NCI-H1694 (cell line): ENCODE data around the gene TRPM1.
"Not testable (repeated sequence)": the region's sequence is repeated elsewhere in the genome, so short reads cannot be mapped to it uniquely, and the experiment has no call there.

Experiments
- DNase-seq: peaks from one replicate; lab custom pipeline; 2025; lab: John Stamatoyannopoulos, UW

TRPM1 gene

DNA sequence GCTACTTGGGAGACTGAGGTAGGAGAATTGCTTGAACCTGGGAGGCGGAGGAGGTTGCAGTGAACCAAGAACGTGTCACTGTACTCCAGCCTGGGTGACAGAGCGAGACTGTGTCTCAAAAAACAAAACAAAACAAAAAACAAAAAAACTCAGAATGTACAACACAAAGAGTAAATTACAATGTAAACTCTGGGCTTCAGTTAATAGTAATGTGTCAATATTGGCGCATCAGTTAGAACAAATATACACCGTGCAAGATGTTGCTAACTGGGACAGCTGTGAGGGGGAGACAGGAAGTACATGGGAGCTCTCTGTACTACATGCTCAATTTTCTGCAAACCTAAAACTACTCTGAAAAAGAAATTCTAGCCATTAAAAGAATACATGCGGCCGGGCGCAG is 23.5 kb upstream of the TRPM1 start:
- no peak for DNase-seq

DNA sequence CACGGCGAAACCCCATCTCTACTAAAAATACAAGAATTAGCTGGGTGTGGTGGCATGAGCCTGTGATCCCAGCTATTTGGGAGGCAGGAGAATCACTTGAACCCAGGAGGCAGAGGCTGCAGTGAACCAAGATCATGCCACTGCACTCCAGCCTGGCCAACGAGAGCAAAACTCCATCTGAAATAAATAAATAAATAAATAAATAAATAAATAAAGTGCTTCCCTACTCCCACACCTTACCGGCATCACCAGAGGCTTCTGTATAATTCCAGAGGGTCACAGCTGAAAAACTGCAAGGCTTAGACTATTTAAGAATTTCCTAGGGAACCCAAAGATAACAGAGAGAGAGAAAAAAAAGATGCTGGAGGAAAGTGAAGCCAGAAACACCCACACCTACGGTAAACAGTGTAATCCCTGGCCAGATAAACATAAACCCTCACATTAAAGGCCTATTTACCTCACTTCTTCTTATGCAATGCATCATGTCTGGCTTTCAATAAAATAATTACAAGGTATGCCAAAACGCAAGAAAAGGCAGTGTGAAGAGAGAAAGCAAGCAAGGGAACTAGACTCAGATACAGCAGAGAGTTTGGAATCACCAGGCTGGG is 15.0 kb upstream of the TRPM1 start:
- no peak for DNase-seq

DNA sequence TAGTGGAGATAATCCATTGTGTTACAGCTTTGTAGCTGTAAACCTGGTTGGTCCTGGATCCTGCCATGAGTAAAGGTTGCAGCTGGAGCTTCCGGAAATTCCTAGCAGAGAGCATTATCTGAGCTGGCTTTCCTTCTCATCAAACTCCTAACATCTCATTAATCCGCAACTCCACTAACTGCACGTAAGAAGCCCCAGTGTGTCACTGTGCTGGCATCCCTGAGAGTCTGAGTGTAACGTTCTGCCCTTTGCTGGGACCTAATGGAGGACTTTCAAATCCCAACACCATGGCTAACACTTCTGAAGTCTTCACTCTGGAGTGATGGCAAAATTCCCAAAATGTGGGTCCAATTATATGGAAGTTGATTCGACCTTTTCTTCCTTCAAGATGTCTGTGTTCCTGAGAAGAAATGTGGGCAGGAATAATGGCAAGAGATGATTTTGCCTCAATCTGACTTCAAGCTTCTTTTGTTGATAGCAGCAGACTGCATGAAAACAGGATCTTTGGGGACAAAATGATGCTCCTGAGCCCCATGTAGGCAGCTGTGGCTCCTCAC is 9.6 kb upstream of the TRPM1 start:
- DNase-seq, result no peak

DNA sequence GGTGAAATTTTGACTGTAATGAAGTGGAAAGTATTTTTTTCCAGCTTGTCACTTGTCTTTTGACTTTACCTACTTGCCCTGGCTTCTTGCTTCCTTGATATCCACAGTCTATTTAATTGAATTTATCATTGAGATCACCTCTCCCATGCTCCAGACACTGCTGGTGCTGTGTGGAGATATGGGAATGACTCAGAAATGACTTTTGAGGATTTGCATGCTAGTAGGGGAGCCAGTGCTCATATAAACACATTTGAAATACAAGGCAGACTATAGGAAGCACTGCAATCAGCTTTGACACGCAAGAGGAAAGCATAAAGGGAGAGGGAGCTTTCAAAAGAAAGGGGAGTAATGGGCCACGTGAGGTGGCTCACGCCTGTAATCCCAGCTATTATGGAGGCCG is 7.3 kb upstream of the TRPM1 start:
- no peak for DNase-seq

DNA sequence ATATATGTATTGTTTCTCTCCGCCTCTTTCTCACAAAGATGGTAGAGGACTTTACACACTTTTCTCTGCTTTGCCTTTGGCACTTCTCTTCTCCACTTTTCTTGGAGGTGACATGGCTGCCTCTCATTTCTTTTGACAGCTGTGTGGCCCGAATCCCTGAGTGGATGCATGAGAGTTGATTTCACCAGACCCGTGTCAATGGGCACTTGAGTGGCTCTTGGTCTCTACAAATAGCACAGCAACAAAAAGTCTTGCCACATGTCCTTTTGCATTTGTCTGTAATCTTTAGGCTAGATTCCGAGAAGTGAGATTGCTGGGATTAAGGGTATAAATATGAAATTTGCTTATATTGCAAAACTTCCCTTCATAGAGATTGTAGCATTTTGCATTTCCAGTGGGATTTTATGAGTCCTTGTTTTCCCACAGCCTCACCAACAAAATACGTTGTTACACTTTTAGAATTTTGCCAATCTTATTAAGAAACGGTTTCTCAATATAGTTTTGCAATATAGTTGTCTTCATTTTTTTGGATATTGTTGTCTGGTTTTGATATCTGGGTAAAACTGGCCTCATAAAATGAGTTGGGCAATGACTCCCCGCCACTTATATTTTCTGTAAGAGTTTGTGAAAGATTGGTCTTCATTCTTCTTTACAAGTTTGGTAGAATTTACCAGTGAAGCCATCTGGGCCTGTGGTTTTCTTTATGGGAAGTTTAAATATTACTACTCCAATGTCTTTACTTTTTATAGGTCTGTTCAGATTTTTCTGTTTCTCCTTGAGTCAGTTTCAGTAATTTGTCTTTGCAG is 5.2 kb upstream of the TRPM1 start:
- DNase-seq, result no peak

DNA sequence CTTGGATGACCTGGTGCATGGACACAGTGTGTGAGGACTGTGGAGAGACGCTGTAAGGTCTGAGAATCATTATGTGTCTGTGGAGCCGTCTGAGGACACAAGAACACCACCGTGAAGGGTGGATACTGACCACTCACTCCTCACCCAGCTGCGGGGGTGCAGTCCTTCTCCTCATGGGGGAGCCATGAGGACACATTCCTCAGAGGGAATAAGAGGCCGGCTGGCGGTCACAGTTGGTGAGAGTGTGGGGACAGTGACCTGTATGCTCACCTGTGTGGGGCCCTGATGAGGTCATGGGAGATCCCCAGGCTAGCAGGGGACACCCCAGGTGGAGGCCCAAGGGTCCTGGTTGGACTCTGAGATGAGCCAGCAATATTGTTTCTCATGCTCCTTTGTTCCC is 2.5 kb upstream of the TRPM1 start:
- DNase-seq, result no peak

DNA sequence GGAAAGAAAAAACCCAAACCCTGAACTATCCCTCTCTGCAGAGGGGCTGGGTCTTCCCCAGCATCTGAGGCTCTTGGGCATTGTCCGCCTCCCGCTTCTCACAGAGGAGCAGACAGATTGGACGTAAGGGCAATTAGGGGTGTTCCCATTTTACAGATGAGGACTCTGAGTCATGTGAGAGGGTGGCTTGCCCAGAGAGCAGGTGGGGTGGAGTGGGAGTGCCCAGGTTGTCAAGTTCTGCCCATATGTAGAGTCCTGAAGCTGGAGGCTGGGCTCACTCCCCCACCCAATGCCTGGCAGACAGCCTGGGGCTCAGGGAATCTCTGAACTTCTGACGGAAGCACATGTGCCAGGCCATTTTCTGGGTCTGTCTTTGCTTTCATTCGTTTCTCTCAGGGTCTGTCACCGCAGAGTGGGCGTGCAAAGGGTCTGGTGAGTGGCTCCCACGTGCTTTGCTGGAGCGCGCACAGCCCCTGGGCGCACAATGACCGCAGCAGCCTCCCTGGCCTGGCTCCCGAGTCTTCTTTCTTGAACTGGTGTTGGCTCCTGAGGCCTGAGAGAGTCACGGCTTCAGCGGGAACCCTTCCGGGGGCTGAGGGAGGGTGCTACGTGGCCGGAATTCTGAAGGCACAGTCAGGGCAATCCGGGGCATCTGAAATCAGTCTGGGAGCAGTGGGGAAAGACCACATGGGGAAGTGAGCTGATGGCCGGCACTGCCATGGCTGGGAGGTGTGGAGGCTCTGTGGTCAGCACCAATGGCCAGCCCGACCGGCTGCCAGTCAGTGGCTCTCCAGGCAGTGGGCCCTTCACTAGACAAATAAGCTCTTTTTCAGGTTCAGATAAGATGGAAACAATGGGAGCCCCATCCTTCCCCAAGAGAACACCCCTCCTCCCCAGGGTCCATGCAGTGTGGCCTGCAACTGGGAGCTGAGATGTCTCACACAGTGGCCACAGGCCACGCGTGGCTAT is 1.1 kb upstream of the TRPM1 start:
- no peak for DNase-seq

DNA sequence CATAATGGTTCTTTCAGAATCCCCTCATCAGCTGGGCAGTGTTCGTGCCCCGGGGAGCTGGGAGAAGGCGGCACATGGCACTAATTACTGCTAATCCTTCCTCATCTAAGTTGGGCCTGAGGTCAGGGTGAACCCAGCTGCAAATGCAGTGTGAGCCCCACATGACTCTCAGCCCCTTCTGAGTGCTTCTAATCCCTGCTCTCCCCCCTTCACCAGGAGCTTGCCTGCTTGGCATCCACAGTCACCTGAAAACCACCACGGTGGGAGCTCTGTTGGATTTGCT is 455 bp upstream of the TRPM1 start:
- no peak for DNase-seq

DNA sequence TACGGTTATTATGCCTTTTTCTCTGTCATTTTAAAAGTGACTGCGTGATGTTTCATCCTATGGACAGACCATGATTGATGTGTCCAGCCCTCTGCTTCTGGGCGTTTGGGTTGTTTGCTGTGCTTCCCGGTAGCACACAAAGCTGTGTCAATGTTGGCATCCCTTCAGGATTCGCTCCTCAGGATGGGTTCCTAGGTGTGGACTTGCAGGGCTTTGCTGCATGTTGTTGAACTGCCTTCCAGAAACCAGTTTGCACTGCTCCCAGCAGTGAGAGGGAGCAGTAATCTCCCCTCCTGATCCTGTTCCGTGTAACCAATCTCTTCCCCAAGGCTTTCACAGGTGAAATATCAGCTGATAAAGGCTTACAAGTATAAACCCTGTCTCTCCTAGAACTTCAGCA is 787 bp downstream of the TRPM1 start:
- no peak for DNase-seq

DNA sequence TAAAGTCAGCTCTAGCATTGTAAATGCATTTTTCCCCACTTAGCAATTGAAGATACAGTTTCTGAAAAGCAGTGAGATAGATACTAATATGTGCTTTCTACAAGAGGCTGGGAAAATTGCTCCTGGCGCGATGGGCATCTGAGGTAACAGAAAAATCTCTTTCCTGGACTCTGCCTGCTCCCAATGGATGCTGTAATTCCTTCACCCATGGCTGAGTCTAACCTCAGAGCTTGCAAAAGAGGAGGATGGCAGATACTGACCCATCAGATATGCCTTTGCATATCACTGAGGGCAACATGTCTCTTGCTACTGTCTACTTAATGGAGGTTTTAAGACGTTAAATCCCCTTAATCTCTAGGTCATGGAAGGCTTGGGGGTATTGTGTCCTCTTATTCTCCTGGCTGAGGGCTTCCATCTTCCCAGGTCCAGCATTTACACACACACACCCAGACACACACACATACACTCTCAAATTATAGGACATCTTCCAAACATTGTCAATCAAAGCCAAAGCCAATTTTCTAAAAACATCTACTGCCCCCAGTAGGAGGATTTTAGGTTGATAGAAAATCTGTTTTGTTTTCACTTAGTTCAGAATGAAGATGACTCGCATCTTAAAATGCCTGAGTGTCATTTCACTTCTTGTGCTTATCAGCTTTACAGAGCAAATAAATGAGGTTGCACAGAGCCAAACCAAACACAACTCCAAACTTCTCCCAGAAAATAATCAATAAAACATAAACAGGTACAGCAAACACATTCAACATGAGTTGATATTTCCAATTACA is 2.4 kb downstream of the TRPM1 start:
- no peak for DNase-seq

DNA sequence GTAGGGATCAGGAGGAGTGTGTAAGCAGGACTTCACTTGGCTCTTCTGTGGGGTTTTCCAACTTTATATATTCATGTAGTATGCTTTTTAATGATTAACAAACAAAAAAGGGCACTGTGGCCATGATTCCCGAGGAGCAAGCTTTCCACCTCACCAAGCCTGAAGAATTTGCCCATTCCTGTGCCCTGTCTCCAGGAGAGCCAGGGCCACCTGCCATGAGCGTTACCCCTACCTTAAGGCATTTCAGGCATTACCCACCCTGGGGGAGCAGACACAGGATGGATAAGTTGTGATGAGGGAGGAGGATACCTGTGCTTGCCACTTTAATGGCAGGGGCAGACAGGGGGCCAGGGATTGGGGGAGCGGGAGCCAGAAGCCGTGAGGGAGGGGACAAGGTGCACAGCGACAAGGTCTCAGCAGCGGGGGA is 3.0 kb downstream of the TRPM1 start:
- DNase-seq, result no peak

DNA sequence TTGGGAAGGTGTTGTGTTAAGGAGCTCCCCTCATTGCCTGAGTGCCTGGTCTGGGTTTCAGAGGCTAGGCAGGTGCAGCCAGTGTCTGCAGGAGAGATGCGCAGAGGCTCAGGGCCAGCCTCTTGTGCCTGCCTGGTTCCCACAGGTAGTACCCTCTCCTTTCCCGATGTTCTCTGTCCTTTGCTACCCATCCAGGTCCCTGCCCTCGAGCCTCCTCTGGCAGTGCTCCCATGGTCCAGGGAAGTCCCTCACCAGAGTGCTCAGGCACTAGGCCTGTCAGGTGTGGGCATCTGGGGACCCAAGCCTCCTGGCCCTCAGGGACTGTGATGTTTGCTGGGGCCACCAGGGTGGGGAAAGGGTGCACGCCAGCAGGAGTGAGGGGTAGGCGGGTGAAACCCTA is 5.0 kb downstream of the TRPM1 start:
- no peak for DNase-seq

DNA sequence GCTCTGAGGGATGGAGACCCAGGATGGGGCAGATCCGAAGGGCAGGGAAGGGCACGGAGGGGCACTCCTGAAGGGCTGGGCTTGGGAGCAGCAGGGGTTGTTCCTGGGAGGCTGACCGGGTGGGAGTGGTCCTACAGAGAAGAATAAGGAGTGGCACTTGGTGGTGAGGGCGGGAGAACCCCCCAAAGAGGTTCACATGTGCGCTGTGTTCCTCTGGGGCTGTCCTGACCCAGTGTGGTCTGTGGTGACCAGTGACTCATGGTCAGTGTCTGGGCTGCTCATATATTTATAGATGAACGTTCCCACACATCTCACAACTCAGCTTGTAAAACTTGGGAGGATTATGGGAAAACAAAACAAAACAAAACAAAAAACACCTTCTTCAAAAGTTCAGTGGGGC is 10.0 kb downstream of the TRPM1 start:
- no peak for DNase-seq

DNA sequence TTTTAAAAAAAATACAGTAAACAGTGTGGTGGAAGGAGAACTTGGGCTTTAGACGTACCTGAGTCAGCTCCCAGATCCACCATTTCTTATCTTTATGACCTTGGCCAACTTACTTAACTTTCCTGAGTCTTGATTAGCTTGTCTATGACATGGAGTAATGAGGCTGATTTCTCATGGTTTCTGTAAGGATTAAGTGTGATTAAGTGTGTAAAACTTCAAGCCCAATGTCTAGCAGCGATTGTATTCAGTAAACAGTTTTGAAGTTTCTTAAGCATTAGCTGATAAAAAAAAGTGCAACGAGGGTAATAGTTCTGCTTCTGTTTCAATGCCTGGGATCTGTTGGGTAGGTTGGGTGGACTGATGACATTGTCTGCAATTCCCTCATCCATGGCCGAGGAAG is 10.8 kb downstream of the TRPM1 start:
- DNase-seq, result no peak

DNA sequence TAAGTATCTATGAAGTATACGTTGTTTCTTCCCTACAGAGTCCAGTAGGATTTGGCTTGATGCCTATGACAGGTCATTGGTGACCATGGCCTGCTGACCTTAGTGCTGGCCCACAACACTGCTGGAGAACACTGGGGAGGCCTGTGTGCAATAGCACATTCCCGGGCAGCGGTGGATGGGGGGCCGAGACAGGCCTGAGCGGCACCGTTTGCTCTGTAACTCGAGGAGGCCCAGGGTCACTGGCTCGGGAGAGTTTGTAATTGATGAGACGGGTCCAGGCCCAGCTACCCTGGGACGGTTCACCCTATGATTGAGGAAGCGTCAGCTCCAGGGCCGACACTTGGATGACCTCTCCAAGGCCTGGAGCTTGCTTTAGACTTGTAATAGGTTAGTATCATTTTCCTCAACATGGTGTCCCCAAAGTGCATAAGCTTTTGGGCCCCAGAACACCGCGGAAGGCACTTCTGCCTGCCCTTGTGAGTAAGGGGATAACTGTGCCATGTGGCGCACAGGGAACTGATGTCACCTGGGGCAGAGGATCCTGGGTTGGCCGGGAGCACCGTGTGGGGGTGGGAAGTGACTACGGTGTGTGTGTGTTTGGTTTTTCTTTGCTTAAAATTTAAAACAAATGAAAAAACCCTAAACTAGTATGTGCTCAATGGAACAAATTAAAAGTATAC is 12.0 kb downstream of the TRPM1 start:
- DNase-seq, result no peak

DNA sequence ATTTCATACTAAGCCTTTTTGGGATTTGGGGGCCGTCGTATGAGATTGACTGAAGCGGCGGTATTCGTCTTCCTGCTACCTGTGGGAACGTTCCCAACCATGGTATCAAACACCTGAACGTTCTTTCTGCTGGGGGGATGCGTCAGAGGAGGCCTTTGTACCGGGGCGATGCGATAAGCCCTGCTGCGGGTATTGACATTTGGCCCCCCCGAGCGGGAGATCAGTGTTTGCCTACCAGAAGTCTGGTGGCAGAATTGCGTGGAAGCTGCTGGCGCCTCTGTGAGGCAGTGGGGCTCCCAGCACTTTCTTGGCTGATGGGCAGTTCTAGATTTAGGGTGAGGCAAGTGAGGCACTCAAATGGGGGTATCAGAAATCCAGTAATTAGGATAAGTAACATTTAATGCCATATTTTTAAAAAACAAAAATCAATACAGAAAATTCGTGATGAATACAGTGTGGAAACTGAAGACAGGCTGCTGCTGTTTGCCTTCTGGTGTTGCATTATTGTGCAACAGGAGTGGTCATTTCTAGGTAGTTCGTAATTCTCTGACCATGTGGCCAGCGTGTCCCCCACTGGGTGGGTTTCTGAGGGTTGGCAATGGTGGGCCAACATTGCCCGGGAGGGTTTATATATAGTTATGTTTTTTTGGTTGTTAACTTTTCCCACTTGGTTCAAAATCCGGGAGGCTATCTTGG is 12.7 kb downstream of the TRPM1 start:
- DNase-seq, result no peak

DNA sequence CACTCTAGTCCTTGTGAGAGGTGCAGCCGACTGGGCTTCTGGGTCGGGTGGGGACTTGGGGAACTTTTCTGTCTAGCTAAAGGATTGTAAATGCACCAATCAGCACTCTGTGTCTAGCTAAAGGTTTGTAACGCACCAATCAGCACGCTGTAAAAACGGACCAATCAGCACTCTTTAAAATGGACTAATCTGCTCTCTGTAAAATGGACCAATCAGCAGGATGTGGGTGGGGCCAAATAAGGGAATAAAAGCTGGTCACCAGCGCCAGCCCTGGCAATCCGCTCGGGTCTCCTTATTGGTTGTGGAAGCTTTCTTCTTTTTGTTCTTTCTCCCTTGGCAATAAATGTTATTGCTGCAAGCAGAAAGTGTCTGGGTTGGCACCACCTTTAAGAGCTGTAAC is 13.5 kb downstream of the TRPM1 start:
- not testable (repeated sequence) for DNase-seq

DNA sequence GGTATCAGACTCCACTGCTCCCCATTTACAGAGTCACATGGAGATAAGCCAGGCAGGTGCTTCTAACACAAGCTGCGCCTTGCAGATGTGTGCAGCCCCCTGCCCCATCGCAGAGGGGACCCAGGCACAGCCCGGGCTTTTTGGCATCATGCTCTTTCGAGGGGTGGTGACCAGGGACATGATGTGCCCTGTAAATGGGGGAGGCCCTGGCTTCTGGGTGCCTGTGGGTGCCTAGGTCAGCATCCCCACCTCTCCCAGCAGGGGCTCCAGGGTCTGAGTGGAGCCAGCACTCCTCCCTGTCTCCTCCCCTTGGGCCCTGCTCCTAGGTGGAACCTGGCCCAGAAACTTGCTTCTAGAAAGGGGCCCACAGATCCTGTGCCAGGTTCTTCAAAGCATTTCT is 15.2 kb downstream of the TRPM1 start:
- DNase-seq, result no peak

DNA sequence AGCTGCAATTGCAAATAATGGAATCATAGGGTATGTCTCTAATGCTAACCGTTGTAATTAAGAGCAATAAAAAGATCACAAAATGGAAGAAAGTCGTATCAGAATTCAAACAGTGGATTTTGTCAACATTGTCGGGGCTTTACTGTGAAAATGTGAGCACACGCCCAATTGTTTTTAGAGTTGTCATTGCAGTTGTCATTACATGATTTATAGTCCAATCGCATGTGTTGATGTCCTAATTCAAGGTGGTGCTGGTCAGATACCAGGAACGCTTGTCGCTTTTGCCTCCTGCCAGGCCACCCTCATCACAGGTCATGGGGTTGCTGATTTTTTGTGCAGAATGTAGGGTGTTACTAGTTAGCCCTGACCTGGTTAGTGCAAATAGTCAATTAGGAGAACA is 16.2 kb downstream of the TRPM1 start:
- DNase-seq, result no peak

DNA sequence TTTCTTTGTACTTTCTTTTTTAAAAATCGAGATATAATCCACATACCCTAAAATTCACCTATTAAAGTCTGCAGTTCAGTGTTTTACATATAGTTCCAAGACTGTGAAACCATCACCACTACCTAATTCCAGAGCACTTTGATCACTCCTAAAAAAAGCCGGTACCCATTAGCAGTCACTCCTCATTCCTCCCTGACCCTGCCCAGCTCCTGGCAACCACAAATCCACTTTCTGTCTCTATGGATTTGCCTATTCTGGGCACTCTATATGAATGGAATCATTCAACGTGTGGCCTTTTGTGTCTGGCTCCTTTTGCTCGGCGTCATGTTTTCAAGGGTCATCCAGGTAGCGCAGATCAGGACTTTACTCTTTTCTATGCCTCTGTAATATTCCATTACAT is 17.3 kb downstream of the TRPM1 start:
- DNase-seq, result no peak

DNA sequence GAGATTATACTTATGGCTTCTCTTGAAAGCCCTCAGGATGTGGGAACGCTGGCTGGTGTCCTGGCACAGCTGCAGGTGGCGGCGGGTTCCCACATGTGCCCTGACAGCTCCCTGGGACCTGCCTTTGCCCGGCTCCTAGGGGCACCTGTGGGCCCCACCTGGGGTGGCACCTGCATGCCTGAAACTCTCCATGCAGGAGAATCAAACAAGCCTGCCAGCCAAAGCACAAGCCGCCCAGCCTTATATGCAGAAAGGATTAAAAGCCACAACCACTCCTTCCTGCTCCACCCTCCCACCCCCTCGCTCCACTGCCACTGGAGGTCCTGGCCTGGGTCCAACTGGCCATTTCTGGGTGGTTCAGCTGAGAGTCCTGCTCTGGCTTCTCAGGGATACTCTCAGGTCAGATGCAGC is 18.1 kb downstream of the TRPM1 start:
- DNase-seq, result no peak
